ENCODE measurements around the gene MAST1.
"Not testable (repeated sequence)": the region's sequence is repeated elsewhere in the genome, so short reads cannot be mapped to it uniquely, and the experiment has no call there.

Gene MAST1

GRCh38 chr19:12840091-12841079 is 2.1 kb downstream of the MAST1 start:
- DNase-seq (ENCODE audit: low read depth, low spot score): no peak

- no peak for DNase-seq (ENCODE audit: low read depth, low spot score)
Observed at GRCh38 chr19:12841094-12841493, 2.8 kb downstream of the MAST1 start.

- DNase-seq (ENCODE audit: low read depth, low spot score): no peak
Observed at GRCh38 chr19:12842511-12842910, 4.2 kb downstream of the MAST1 start.

- DNase-seq (ENCODE audit: low read depth, low spot score): no peak
Observed at GRCh38 chr19:12843328-12843727, 5.0 kb downstream of the MAST1 start.

- no peak for DNase-seq (ENCODE audit: low read depth, low spot score)
Observed at GRCh38 chr19:12843999-12844732, 5.9 kb downstream of the MAST1 start.

GRCh38 chr19:12846613-12847012 is 8.3 kb downstream of the MAST1 start:
- not testable (repeated sequence) for DNase-seq (ENCODE audit: low read depth, low spot score)

- DNase-seq (ENCODE audit: low read depth, low spot score): no peak
Observed at GRCh38 chr19:12847159-12848139, 9.1 kb downstream of the MAST1 start.

GRCh38 chr19:12856653-12857052 is 18.3 kb downstream of the MAST1 start:
- DNase-seq (ENCODE audit: low read depth, low spot score): no peak

- no peak for DNase-seq (ENCODE audit: low read depth, low spot score)
Observed at GRCh38 chr19:12858041-12858928, 20.0 kb downstream of the MAST1 start.

GRCh38 chr19:12859546-12859945 is 21.2 kb downstream of the MAST1 start:
- DNase-seq (ENCODE audit: low read depth, low spot score): no peak

- no peak for DNase-seq (ENCODE audit: low read depth, low spot score)
Observed at GRCh38 chr19:12864143-12864542, 25.8 kb downstream of the MAST1 start.

- DNase-seq (ENCODE audit: low read depth, low spot score): no peak
Observed at GRCh38 chr19:12864721-12865715, 26.7 kb downstream of the MAST1 start.

- no peak for DNase-seq (ENCODE audit: low read depth, low spot score)
Observed at GRCh38 chr19:12865746-12866415, 27.6 kb downstream of the MAST1 start.

- no peak for DNase-seq (ENCODE audit: low read depth, low spot score)
Observed at GRCh38 chr19:12866416-12867119, 28.3 kb downstream of the MAST1 start.

- peak; percentile 47 for DNase-seq (ENCODE audit: low read depth, low spot score)
Observed at GRCh38 chr19:12867120-12868099, 29.1 kb downstream of the MAST1 start.

GRCh38 chr19:12868540-12869112 is 30.3 kb downstream of the MAST1 start:
- DNase-seq (ENCODE audit: low read depth, low spot score): no peak
